Measurements from ENCODE around the gene CD244.

DNA sequence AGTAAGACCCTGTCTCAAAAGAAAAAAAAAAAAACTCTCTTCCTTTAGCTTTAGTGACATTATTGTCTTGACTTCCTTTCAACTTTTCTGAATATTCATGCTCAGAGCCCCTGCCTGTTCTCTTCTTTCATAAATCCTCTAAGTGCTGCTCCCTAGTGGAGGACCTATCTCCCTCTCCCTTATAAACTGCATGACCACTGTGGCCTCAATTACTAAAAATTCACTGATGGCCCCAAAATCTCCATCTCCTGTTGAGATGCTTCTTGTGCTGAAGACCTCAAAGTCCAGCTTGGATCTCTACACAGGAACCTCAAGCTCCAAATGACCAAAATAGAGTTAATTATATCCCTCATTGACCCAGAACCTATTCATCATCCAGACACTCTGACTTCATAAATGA, 14.5 kb upstream of the CD244 start:
- TF ChIP-seq, protein P1, sequence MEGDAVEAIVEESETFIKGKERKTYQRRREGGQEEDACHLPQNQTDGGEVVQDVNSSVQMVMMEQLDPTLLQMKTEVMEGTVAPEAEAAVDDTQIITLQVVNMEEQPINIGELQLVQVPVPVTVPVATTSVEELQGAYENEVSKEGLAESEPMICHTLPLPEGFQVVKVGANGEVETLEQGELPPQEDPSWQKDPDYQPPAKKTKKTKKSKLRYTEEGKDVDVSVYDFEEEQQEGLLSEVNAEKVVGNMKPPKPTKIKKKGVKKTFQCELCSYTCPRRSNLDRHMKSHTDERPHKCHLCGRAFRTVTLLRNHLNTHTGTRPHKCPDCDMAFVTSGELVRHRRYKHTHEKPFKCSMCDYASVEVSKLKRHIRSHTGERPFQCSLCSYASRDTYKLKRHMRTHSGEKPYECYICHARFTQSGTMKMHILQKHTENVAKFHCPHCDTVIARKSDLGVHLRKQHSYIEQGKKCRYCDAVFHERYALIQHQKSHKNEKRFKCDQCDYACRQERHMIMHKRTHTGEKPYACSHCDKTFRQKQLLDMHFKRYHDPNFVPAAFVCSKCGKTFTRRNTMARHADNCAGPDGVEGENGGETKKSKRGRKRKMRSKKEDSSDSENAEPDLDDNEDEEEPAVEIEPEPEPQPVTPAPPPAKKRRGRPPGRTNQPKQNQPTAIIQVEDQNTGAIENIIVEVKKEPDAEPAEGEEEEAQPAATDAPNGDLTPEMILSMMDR (IDR thresholded peaks at IDR 0.05; ENCODE audit: poor library complexity, severe bottlenecking) = no peak
- TF ChIP-seq POLR2AphosphoS5 (IDR thresholded peaks at IDR 0.05) (no peak), SMC3 (conservative IDR thresholded peaks at IDR 0.05; ENCODE audit: poor library complexity) (no peak), REST (IDR thresholded peaks at IDR 0.05; ENCODE audit: borderline replicate concordance) (no peak), EZH2 (IDR thresholded peaks at IDR 0.05; ENCODE audit: borderline replicate concordance, insufficient read depth, low read length, poor library complexity, severe bottlenecking) (no peak), EP300 (conservative IDR thresholded peaks at IDR 0.05; ENCODE audit: poor library complexity, severe bottlenecking) (no peak), TAF1 (IDR thresholded peaks at IDR 0.05; ENCODE audit: low read depth) (no peak), RAD21 (conservative IDR thresholded peaks at IDR 0.05) (no peak)

All from neural cell (in vitro differentiated cells).